NCI-H774 (cell line): ENCODE results near the gene HLA-F.

Experiments
- DNase-seq: peaks from one replicate; lab custom pipeline; 2025; lab: John Stamatoyannopoulos, UW

Gene HLA-F

DNA sequence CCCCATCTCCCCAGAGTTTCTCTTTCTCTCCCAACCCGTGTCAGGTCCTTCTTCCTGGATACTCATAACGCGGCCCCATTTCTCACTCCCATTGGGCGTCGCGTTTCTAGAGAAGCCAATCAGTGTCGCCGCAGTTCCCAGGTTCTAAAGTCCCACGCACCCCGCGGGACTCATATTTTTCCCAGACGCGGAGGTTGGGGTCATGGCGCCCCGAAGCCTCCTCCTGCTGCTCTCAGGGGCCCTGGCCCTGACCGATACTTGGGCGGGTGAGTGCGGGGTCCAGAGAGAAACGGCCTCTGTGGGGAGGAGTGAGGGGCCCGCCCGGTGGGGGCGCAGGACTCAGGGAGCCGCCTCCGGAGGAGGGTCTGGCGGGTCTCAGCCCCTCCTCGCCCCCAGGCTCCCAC, at the start of gene HLA-F:
Gene HLA-F (plus strand): TSS at position 173 of the 404 bp plus-strand sequence. CDS start 30 bp downstream, at position 203.
- DNase-seq = no peak

- DNase-seq = no peak
Observed at GRCh38 chr6:29674008-29674407, 49.2 kb upstream of the HLA-F start.

DNA sequence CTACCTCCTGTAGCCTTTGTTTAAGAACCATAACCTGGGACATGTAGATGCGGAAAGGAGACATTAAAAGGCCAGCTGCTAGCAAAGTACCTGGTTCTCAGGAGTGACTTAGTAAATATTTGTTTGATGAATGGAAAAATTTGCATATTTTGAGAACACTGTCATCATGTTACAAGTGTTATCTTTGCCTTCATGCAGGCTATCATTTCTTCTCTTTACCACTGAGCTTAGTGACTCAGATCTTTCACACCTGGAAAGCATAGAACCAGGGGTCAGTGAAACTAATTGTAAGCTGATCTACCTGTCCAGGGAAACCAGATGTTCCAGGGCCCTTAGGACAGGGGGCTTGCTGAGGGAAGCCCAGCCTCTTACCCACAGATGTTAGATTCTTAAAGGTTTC, 47.7 kb upstream of the HLA-F start:
- no peak for DNase-seq

GRCh38 chr6:29676981-29677601, 46.1 kb upstream of the HLA-F start:
- no peak for DNase-seq

DNA sequence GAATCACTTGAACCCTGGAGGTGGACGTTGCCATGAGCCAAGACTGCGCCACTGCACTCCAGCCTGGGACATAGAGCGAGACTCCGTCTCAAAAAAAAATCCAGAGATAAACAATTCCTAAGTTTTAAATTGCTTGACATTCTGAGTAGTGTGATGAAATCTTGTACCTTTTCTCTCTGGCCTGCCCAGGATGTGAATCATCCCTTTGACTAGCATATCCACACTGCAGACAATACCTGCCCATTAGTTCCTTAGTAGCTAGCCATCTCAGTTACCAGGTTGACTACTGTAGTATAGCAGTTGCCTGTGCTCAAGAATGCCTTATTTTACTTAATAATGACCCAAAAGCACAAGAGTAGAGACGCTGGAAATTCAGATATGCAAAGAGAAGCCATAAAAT, 45.1 kb upstream of the HLA-F start:
- DNase-seq = no peak

DNA sequence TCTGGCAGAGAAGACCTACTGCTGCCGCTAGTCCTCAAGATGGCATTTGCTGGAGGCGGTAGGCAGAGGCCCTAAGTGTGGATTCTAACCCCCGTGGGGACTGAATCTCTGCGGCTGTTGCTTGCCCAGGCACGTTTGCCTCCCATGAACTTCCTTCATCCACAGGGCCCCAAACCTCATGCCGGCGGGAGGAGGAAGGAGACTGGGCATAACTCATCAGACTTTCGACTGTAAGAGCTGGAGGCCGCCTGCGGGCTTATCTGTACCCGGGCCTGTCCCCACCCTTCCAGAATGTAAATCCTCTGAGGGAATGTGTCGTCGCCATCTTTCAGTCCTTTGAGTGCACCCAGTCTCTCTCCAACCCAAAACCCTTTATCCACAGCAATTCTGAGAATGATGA, 43.3 kb upstream of the HLA-F start:
- no peak for DNase-seq

- DNase-seq = no peak
Observed at GRCh38 chr6:29680416-29680815, 42.8 kb upstream of the HLA-F start.

DNA sequence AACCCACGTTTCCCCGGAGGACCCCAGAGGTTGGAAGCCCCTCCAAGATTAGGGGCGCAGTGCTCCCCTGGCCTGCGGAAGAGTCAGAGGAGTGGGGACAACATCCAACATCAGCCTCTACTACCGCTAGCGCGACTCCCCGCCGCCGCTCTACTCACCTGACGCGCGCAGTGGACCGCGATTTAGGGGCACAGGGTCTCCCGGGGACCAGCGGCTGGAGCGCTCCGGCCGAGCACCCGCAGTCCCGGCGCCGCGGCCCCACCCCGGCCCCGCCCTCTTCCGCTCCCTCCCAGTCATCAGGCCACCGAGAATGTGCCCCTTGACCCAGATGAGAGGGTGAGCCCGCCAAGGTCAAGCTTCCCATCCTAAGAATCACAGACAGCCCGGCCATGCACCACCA, 42.3 kb upstream of the HLA-F start, which contains the start of gene ZFP57:
Gene ZFP57 (minus strand): TSS at position 249 of the 400 bp plus-strand sequence. CDS start 4,149 bp downstream, outside the sequence.
- DNase-seq = no peak

GRCh38 chr6:29681811-29682210, 41.4 kb upstream of the HLA-F start:
- no peak for DNase-seq

DNA sequence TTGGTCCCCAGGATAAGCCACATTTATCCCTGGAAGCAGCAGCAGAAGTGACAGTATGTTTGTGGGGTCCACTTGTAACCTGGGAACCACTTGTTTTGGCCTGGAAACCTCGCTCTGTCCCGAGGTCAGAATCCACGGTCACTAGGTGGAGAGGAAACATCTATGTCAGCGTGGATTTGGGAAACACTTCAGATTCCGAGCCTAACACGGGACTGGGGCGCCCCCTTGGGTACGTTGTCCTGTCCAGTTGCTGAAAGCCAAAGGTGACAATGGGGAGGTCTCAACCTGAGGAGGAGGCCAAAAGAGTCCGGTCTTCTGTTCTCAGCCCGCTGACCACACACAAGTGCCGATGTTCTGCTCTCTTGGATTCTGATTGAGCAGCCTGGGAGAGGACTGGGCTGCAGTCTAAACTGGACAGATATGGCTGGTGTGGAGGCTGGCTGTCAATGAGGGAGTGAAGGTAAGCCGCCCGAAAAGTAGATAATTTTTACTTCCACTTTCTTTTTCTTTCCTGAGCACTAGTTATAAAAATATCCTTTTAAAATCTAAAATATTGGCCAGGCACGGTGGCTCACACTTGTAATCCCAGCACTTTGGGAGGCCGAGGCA, 37.4 kb upstream of the HLA-F start:
- no peak for DNase-seq

DNA sequence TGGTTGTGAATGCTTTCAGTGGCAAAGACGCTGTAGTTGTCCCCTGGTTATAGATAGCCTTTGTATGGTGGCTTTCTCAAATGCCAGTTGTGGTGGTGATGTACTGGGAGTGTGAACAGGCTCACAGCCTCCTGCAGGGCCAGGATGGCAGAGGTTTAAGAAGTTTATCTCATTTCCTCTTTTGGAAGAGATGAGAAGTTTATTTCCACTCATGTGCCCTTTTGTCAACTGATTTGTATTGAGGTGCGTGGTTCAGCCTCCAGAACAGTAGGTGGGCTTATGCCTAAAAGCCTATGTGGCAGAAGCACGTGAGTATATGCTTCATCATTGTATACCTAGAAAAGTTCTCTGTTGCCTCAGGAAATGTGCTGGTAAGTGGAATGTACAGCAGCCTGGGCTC, 28.6 kb upstream of the HLA-F start:
- no peak for DNase-seq

GRCh38 chr6:29696147-29697125, 26.8 kb upstream of the HLA-F start:
- DNase-seq = no peak

DNA sequence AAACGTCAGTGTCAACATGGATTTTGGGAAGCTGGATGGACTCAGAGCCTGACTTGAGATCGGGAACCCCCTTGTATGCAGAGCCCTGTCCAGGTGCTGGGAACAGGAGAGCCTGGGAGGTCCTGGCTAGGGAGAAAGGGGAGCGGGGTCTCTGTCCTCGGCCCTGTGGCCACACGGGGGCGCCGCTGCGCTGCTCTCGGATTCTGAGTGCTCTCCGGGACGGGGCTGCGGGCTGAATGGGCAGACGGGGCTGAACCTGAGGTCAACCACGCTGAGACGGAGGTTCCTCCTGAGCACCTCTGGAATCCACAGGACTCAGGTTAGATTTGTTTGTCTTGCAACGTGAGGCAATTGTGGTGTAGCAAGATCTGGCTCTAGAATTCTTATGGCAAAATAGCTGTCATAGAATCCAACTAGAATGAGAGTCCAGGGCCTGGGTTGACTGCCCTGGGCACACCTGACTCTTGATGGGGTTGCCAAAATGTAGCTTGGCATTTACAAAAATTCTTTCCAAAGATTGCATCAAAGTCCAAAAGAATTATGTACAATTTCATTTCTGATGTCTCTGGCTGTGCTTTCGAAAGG, 20.6 kb upstream of the HLA-F start:
- DNase-seq = no peak

DNA sequence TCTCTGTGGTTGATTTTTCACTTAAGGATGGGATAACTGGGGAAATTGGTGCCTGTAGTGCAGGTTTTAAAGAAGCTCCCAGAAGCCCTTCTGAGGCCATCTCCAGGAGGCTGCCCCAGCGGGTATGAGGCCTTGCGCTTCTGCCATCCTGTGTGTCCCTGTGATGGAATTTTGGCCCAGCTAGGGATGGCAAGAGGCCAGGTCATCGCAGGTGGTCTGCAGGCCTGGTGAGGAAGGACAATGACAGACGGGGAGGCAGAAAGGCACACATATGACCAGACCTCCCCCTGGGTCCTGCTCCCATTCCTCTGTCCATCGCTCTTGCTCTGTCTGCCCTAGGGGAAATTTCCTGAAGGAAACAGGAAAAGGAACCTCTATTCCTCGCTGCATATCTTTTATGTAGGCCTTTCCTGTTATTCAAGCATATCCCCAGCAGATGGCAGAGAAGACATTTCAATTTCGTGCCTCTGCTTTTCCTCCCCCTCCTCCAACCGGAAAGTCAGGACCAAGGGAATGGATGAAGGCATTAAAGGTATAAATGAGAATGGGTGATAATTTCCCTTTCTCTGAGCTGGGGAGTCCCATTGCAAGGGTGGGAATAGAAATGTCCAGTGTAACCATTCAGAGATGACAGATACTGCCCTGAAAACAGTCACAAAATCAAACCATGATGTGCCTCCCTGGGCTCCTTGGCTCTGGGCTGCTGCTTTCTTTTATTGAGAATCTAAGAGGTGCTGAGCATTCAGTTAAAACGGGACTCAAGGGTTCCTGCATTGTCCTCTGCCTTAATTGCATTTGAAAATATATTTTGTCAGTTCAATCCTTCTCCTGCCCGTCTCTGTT, 17.6 kb upstream of the HLA-F start:
- no peak for DNase-seq

GRCh38 chr6:29708432-29709179, 14.6 kb upstream of the HLA-F start:
- DNase-seq = no peak

- DNase-seq = no peak
Observed at GRCh38 chr6:29709188-29709587, 14.0 kb upstream of the HLA-F start.

GRCh38 chr6:29710281-29710941, 12.8 kb upstream of the HLA-F start:
- no peak for DNase-seq

DNA sequence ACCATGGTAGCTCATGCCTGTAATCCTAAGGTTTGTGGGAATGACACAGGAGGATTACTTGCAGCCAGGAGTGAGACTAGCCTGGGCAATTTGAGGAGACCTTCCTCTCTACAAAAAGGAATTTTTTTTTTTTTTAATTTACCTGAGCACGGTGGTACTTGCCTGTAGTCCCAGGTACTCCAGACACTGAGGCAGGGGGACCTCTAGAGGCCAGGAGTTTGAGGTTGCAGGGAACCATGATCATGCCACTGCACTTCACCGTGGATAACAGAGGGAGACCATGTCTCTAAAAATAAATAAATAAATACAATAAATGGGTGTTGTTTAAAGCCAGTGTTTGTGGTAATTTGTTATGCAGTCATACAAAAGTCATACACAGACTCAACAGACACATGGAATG, 2.4 kb upstream of the HLA-F start:
- no peak for DNase-seq

DNA sequence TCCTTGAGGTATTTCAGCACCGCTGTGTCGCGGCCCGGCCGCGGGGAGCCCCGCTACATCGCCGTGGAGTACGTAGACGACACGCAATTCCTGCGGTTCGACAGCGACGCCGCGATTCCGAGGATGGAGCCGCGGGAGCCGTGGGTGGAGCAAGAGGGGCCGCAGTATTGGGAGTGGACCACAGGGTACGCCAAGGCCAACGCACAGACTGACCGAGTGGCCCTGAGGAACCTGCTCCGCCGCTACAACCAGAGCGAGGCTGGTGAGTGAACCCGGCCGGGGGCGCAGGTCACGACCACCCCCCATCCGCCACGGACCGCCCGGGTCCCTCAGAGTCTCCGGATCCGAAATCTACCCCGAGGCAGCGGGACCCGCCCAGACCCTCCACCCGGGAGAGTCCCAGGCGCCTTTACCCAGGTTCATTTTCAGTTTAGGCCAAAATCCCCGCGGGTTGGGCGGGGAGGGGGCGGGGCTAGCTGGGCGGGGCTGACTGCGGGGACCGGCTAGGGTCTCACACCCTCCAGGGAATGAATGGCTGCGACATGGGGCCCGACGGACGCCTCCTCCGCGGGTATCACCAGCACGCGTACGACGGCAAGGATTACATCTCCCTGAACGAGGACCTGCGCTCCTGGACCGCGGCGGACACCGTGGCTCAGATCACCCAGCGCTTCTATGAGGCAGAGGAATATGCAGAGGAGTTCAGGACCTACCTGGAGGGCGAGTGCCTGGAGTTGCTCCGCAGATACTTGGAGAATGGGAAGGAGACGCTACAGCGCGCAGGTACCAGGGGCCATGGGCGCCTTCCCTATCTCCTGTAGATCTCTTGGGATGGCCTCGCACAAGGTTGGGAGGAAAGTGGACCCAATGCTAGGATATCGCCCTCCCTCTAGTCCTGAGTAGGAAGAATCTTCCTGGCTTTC, 693 bp downstream of the HLA-F start:
- no peak for DNase-seq
